HepG2 (cell line): ENCODE data around the gene RLN3. TPM values are rescaled to one million over a fixed set of nuclear protein-coding genes. Genes with fewer than 3 reads are reported as not detected.

ENCODE experiments used
- BCL6 ChIP-seq: IDR thresholded peaks from 2 replicates; pipeline ENCODE4 v1.6.1; 2016; ENCODE audit warnings: missing genetic modification reagents, missing compliant biosample characterization
- ESRRA ChIP-seq: sonication (generic); formaldehyde crosslinking; IDR thresholded peaks from 2 replicates; pipeline ENCODE4 v1.5.1; 2020; ENCODE audit warnings: mild to moderate bottlenecking, low read depth, missing genetic modification reagents
- KAT8 ChIP-seq: IDR thresholded peaks from 2 replicates; pipeline ENCODE4 v1.6.1; 2016; ENCODE audit warnings: missing genetic modification reagents, missing compliant biosample characterization
- LCORL ChIP-seq, 2 experiments: fragments of 450-650 bp in 1 of 2; sonication (generic) in 1 of 2; formaldehyde crosslinking in 1 of 2; IDR thresholded peaks; 2 replicates each; pipeline versions ENCODE4 v1.5.0 to v1.6.1; 2017 to 2020; ENCODE audit warnings: antibody characterized with exemption in 1 of 2, missing genetic modification reagents in 1 of 2
- SP4 ChIP-seq: sonication (generic); formaldehyde crosslinking; IDR thresholded peaks from 2 replicates; pipeline ENCODE4 v1.8.1; 2023; ENCODE audit warnings: mild to moderate bottlenecking, missing genetic modification reagents
- ZMYM3 ChIP-seq: sonication (generic); formaldehyde crosslinking; IDR thresholded peaks from 2 replicates; pipeline ENCODE4 v1.5.1; 2020; ENCODE audit warnings: mild to moderate bottlenecking, missing genetic modification reagents
- ZNF326 ChIP-seq: sonication (generic); formaldehyde crosslinking; IDR thresholded peaks from 2 replicates; pipeline ENCODE4 v1.4.0; 2020; ENCODE audit warnings: missing genetic modification reagents, borderline replicate concordance
- ZNF678 ChIP-seq: sonication (generic); formaldehyde crosslinking; IDR thresholded peaks from 2 replicates; pipeline ENCODE4 v1.4.0; 2020; ENCODE audit warnings: mild to moderate bottlenecking, missing genetic modification reagents
- ZNF781 ChIP-seq: sonication (generic); formaldehyde crosslinking; IDR thresholded peaks from 2 replicates; pipeline ENCODE4 v1.5.1; 2020; ENCODE audit warnings: borderline replicate concordance, mild to moderate bottlenecking, missing genetic modification reagents; ENCODE audit errors: not compliant biosample characterization
- polyA plus RNA-seq, 8 experiments: library from polyadenylated mRNA; depleted of rRNA in 3 of 8; stranded (reverse) in 7 of 8; unstranded in 1 of 8; fragments of >200 nt; fragmentation: Illumina TruSeq in 4 of 8; extraction: Trizol in 4 of 8; gene quantifications; 2 replicates each; pipeline versions ENCODE4 v1.2.1 to v1.2.3, GENCODE V29; 2011 to 2016; ENCODE audit warnings: low read depth in 4 of 8, missing spikeins in 1 of 8, mixed read lengths in 1 of 8; ENCODE audit not compliant: insufficient read depth in 1 of 8
- total RNA-seq, 5 experiments: library from RNA; depleted of rRNA; stranded (reverse); fragments of >200 nt; fragmentation: Illumina TruSeq; extraction: Trizol; gene quantifications; 2 replicates each; pipeline ENCODE4 v1.2.3, GENCODE V29; 2016; ENCODE audit warnings: low read depth in 1 of 5
- TF ChIP-seq, protein P1 (sequence below): sonication (generic); formaldehyde crosslinking; IDR thresholded peaks from 2 replicates; pipeline ENCODE4 v1.5.0; 2020; ENCODE audit warnings: missing genetic modification reagents
- TF ChIP-seq, protein P2 (sequence below): sonication (generic); formaldehyde crosslinking; IDR thresholded peaks from 2 replicates; pipeline ENCODE4 v1.8.1; 2023; ENCODE audit warnings: mild to moderate bottlenecking, missing genetic modification reagents
- TF ChIP-seq, protein P3 (sequence below), 2 experiments: fragments of 450-650 bp in 1 of 2; sonication (generic) in 1 of 2; formaldehyde crosslinking in 1 of 2; IDR thresholded peaks; 2 replicates each; pipeline versions ENCODE4 v1.6.1 to v1.8.0; 2016 to 2022; ENCODE audit warnings: antibody characterized with exemption in 1 of 2, mild to moderate bottlenecking in 1 of 2, missing genetic modification reagents in 1 of 2
- TF ChIP-seq, protein P4 (sequence below): sonication (generic); formaldehyde crosslinking; IDR thresholded peaks from 2 replicates; pipeline ENCODE4 v1.4.0; 2020; ENCODE audit warnings: missing genetic modification reagents

RLN3 gene
- total and polyA plus RNA-seq, 2 of the 13 experiments (the other 11 are each of a cell fraction or from before 2014, with no cell fraction given): not detected

DNA sequence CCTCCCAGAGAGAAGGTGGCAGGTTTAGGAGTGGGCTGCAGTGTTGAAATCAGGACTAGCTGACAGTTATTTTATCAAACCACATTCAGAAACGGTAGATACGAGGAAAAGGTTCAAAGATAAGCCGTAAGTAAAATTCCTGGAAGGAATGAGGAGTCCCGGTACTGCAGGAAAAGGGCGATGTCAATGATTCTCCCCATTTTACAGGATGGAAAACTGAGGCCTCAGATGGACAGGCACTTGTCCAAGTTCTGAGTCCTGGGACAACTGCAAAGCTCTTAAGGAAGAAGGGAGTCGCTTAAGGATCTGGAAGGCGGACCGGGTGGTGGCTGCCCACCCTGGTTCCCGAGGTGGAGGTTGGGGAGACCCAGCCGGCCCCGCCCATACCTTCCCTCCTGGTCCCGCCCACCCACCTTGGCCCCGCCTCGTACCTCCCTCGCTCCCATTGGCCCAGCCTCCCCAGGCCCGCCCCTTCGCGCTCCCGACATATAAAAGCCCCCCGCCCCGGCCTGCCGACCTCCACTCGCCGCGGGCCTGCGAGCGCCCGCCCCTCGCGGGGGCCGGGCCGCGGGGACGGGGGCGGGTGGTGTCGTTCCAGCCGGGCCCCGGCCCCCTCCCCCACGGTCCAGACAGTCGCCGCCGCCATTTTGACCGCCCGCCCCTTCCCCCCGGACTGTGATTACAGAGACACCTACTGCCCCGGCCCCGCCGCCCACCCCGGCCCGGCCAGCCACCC lies 22.4 kb upstream of the RLN3 start (continued):
- TF ChIP-seq SP4 (CRISPR knock-in tag) (peak; percentile 71; the same call in 1 of the 2 replicates), ESRRA (0 out of 2 replicates have a peak, but pooled peaks have one; percentile 26), ZMYM3 (CRISPR knock-in tag) (peak; percentile 100), KAT8 (CRISPR knock-in tag) (peak; percentile 40; the same call in 1 of the 2 replicates), ZNF781 (CRISPR knock-in tag) (no peak), BCL6 (CRISPR knock-in tag) (peak; percentile 5; the same call in 1 of the 2 replicates), ZNF678 (no peak), ZNF326 (no peak), LCORL (IDR thresholded peaks at IDR 0.05) (no peak), LCORL (CRISPR knock-in tag; IDR thresholded peaks at IDR 0.05) (0 out of 2 replicates have a peak, but pooled peaks have one; percentile 2)
- TF ChIP-seq, protein P1, sequence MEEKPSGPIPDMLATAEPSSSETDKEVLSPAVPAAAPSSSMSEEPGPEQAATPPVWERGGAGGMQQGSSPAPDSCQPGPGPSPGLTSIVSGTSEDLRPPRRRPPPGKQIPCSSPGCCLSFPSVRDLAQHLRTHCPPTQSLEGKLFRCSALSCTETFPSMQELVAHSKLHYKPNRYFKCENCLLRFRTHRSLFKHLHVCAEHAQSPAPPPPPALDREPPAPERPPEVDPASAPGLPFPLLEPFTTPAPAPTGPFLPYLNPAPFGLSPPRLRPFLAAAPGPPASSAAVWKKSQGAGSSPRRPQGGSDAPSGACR: 0 out of 2 replicates have a peak, but pooled peaks have one; percentile 24
- TF ChIP-seq, protein P2, sequence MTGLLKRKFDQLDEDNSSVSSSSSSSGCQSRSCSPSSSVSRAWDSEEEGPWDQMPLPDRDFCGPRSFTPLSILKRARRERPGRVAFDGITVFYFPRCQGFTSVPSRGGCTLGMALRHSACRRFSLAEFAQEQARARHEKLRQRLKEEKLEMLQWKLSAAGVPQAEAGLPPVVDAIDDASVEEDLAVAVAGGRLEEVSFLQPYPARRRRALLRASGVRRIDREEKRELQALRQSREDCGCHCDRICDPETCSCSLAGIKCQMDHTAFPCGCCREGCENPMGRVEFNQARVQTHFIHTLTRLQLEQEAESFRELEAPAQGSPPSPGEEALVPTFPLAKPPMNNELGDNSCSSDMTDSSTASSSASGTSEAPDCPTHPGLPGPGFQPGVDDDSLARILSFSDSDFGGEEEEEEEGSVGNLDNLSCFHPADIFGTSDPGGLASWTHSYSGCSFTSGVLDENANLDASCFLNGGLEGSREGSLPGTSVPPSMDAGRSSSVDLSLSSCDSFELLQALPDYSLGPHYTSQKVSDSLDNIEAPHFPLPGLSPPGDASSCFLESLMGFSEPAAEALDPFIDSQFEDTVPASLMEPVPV: no peak
- TF ChIP-seq, protein P3, sequence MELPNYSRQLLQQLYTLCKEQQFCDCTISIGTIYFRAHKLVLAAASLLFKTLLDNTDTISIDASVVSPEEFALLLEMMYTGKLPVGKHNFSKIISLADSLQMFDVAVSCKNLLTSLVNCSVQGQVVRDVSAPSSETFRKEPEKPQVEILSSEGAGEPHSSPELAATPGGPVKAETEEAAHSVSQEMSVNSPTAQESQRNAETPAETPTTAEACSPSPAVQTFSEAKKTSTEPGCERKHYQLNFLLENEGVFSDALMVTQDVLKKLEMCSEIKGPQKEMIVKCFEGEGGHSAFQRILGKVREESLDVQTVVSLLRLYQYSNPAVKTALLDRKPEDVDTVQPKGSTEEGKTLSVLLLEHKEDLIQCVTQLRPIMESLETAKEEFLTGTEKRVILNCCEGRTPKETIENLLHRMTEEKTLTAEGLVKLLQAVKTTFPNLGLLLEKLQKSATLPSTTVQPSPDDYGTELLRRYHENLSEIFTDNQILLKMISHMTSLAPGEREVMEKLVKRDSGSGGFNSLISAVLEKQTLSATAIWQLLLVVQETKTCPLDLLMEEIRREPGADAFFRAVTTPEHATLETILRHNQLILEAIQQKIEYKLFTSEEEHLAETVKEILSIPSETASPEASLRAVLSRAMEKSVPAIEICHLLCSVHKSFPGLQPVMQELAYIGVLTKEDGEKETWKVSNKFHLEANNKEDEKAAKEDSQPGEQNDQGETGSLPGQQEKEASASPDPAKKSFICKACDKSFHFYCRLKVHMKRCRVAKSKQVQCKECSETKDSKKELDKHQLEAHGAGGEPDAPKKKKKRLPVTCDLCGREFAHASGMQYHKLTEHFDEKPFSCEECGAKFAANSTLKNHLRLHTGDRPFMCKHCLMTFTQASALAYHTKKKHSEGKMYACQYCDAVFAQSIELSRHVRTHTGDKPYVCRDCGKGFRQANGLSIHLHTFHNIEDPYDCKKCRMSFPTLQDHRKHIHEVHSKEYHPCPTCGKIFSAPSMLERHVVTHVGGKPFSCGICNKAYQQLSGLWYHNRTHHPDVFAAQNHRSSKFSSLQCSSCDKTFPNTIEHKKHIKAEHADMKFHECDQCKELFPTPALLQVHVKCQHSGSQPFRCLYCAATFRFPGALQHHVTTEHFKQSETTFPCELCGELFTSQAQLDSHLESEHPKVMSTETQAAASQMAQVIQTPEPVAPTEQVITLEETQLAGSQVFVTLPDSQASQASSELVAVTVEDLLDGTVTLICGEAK (IDR thresholded peaks at IDR 0.05): no peak
- TF ChIP-seq, protein P3 (CRISPR knock-in tag; IDR thresholded peaks at IDR 0.05): 0 out of 2 replicates have a peak, but pooled peaks have one; percentile 33
- TF ChIP-seq, protein P4, sequence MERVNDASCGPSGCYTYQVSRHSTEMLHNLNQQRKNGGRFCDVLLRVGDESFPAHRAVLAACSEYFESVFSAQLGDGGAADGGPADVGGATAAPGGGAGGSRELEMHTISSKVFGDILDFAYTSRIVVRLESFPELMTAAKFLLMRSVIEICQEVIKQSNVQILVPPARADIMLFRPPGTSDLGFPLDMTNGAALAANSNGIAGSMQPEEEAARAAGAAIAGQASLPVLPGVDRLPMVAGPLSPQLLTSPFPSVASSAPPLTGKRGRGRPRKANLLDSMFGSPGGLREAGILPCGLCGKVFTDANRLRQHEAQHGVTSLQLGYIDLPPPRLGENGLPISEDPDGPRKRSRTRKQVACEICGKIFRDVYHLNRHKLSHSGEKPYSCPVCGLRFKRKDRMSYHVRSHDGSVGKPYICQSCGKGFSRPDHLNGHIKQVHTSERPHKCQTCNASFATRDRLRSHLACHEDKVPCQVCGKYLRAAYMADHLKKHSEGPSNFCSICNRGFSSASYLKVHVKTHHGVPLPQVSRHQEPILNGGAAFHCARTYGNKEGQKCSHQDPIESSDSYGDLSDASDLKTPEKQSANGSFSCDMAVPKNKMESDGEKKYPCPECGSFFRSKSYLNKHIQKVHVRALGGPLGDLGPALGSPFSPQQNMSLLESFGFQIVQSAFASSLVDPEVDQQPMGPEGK (CRISPR knock-in tag): peak; percentile 6; the same call in 1 of the 2 replicates
